Dendritic cell treated with granulocyte-macrophage colony-stimulating factor and Interleukin-4, amounts not matched to agents 40 ng/mL and 50 ng/mL, for 4 days (primary cell): Measurements from ENCODE around the gene FA2H.
A peak's percentile ranks its signal among the peaks of the same experiment; 100 is the strongest.

ENCODE experiments used
- H3K27ac Mint-ChIP-seq: one replicate; pipeline ENCODE4 v1.8.0; 2022; ENCODE audit warnings: mild to moderate bottlenecking, mixed read lengths
- H3K27me3 Mint-ChIP-seq: one replicate; pipeline ENCODE4 v1.8.0; 2022; ENCODE audit warnings: mild to moderate bottlenecking, mixed read lengths
- H3K36me3 Mint-ChIP-seq: one replicate; pipeline ENCODE4 v1.8.0; 2022; ENCODE audit warnings: low read depth, mixed read lengths
- H3K4me1 Mint-ChIP-seq: one replicate; pipeline ENCODE4 v1.8.0; 2022; ENCODE audit warnings: low read depth, mixed read lengths
- H3K4me3 Mint-ChIP-seq: one replicate; pipeline ENCODE4 v1.8.0; 2022; ENCODE audit warnings: mild to moderate bottlenecking, moderate library complexity, mixed read lengths
- H3K9me3 Mint-ChIP-seq: one replicate; pipeline ENCODE4 v1.8.0; 2022; ENCODE audit warnings: mixed read lengths
- intact Hi-C: fragments of 100-400 bp; cut with micrococcal nuclease; formaldehyde crosslinking; loops from one replicate; pipeline ENCODE4 v1.15.0; 2022

Gene FA2H

DNA sequence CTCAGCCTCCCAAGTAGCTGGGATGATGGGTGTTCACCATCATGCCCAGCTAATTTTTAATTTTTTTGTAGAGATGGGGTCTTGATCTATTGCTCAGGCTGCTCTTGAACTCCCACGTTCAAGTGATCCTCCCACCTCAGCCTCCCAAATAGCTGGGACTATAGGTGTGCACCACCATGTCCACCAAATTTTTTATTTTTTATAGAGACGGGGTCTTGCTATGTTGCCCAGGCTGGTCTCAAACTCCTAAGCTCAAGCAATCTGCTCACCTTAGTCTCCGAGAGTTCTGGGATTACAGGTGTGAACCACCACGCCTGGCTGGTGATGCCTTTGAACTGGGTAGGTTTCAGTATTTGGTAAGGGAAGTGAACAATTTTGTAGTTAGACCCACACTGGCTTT, 30.1 kb downstream of the FA2H start:
- Mint-ChIP-seq H3K27me3 (peaks cover 4% of the 10 kb centered on the region), H3K4me3 (no peak overlapping the region), H3K4me1 (peaks cover 37% of the 10 kb centered on the region), H3K9me3 (no peaks in the 10 kb centered on the region), H3K36me3 (no peaks in the 10 kb centered on the region), H3K27ac (no peak overlapping the region)
- intact Hi-C loops, result no loop called here

DNA sequence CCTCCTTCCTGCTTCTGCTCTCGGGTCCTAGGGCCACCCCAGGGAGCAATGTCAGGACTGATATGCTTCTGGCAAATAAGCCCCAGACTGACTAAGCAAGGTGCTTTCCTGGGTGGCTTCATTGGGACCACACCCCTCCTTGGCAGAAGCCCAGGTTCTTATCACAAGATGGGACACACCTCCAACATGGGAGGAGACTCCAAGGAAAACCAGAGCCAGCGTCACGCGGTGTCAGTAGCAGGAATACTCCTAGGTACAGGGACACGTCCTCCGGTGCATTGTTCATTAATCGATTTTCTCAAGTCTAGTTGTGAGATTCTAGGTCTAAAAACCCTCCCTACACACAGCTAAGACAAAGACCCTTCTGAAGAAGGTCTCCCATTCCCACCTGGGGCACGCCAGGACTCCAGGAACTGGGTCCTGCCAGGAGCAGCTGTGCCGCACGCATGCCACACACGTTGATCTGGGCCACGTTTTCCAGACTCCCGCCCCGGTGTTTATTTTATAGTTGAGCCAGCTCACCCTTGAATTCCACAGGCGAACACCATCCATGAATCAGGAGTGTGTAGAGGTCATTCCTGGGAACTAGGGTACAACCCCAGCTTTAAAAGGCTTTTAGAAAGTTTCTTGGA, 30.8 kb downstream of the FA2H start:
- H3K4me1 Mint-ChIP-seq, result peaks cover 37% of the 10 kb centered on the region
- intact Hi-C loops, result no loop called here
- H3K4me3 Mint-ChIP-seq, result no peak overlapping the region
- no peak overlapping the region for H3K27ac Mint-ChIP-seq
- no peaks in the 10 kb centered on the region for H3K36me3 Mint-ChIP-seq
- H3K27me3 Mint-ChIP-seq, result peaks cover 6% of the 10 kb centered on the region
- H3K9me3 Mint-ChIP-seq, result no peaks in the 10 kb centered on the region

DNA sequence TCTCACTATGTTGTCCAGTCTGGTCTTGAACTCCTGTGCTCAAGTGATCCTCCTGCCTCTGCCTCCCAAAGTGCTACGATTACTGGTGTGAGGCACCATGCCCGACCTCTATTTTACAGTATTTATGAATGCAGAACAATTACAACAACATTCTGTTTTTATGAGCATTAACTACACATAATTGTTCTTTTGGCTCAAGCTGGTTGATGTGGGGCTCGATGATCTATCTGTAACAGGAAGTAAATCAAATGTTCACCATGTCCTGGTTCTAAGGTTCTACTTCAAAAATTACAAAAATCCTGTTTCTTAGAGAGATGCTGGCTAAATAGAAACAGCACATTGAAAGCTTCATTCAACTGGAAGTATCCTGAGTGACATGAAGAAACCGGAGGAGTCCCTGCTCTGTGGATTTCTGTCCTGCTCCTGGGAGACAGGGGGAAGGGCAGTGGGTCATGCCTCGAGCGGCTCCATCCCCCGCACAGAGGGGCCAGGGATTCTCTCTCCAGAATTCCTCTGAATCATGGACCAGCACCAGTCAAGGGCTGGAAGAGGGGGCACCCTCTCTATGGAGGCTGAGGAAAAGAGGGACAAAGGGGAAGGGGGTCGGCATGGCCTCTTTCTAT, 31.5 kb downstream of the FA2H start:
- Mint-ChIP-seq H3K4me3 (no peak overlapping the region), H3K36me3 (no peaks in the 10 kb centered on the region), H3K27ac (no peak overlapping the region), H3K27me3 (peaks cover 8% of the 10 kb centered on the region), H3K4me1 (peaks cover 37% of the 10 kb centered on the region), H3K9me3 (no peaks in the 10 kb centered on the region)
- intact Hi-C loops, result no loop called here

DNA sequence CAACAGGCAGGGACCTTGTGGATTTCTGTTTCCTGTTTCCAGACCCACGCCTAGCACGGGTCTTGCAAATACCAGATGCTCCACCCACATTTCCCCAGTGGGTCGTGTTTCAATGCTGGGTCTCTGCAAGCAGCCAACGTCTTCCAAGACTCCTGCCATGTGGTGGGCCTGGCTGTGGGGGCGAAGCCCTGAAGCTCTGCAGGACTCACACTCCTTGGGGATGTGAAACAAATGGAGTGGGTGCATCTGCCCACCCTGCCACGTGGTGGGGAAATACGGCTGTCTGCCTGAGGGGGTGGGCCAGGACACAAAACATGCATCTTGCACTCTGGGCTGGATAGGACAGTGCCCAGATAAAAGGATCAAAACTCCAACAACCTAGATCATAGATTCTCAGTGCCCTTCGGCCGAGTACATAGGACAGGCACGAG, 32.6 kb downstream of the FA2H start:
- intact Hi-C loops, result no loop called here
- Mint-ChIP-seq H3K9me3 (no peaks in the 10 kb centered on the region), H3K27ac (peak overlapping the region; percentile 36), H3K4me3 (no peak overlapping the region), H3K4me1 (peaks cover 42% of the 10 kb centered on the region), H3K36me3 (no peaks in the 10 kb centered on the region), H3K27me3 (peaks cover 17% of the 10 kb centered on the region)

DNA sequence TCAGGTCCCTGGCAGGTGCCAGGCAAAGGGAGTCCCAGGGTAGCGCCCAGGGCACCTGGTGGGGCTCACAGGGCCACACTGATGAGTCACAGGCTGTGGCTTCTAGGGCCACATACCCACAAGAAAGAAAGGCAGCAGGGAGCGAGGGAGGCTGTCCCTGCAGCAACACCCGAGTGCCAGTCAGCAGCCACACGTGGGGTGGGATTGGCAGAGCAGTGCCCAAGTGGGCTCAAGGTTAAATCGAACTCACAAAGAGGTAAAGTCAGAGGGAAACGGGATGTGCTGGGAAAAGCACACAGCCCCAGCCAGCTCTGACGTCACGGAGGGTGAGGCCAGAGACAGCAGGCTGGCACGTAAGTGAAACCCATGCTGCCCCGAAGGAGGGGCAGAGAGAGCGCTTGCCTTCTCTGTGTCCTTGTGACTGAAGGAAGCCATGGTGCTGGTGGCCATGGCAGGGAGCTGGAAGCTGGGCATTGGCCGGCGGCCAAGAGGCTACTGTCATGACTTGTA, 33.8 kb downstream of the FA2H start:
- H3K27ac Mint-ChIP-seq, result no peak overlapping the region

DNA sequence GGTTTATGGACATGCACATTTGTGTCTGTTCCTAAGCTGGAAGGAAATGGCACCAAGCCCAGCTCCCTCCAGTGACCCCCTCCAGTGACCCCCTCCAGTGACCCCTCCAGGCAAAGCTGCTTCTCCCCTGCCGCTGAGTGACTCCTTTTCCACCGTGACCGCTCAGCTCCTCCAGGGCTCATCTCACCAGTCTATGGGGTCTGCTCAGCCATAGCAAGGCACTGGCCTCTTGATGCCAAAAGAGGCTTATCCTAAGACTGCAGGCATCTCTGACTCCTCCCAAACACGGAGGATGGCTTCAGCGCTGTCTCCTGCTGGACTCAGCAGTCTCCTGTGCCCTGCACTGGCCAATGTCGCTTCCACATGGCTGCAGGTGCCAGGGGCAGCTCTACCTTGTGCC, 35.3 kb downstream of the FA2H start:
- peaks cover 15% of the 10 kb centered on the region for H3K27me3 Mint-ChIP-seq

More for the DNA sequence above, 33.8 kb downstream of the FA2H start:
- Mint-ChIP-seq H3K27me3 (peaks cover 15% of the 10 kb centered on the region), H3K4me3 (no peak overlapping the region), H3K36me3 (no peaks in the 10 kb centered on the region), H3K9me3 (no peaks in the 10 kb centered on the region), H3K4me1 (peaks cover 42% of the 10 kb centered on the region)
- intact Hi-C loops, result no loop called here

DNA sequence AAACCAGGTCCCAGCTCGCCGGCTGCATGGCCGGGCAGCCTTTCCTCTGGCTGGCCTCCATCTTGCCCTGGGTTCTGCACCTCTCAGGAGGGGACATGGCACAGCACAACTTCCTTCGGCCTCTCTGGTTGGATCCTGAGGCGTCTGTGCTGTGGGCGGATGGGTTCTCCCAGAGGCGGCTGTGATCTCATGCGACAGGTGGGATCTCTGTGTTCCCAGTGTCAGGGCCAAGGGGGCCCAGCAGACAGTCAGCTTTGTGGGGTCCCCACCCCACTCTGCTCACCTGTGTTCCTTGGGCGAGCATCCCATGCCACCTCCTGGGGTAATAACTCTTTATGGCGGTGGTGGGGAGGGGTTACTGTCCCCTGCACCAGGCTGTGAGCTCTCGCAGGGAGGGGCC, 35.8 kb downstream of the FA2H start:
- Mint-ChIP-seq H3K27me3 (peaks cover 15% of the 10 kb centered on the region), H3K4me1 (peaks cover 40% of the 10 kb centered on the region), H3K36me3 (no peaks in the 10 kb centered on the region), H3K27ac (no peak overlapping the region), H3K9me3 (no peaks in the 10 kb centered on the region), H3K4me3 (no peak overlapping the region)
- intact Hi-C loops, result no loop called here

More for the DNA sequence above, 35.3 kb downstream of the FA2H start:
- H3K9me3 Mint-ChIP-seq, result no peaks in the 10 kb centered on the region
- peaks cover 42% of the 10 kb centered on the region for H3K4me1 Mint-ChIP-seq
- H3K36me3 Mint-ChIP-seq, result no peaks in the 10 kb centered on the region
- intact Hi-C loops, result no loop called here
- H3K27ac Mint-ChIP-seq, result no peak overlapping the region
- H3K4me3 Mint-ChIP-seq, result no peak overlapping the region

DNA sequence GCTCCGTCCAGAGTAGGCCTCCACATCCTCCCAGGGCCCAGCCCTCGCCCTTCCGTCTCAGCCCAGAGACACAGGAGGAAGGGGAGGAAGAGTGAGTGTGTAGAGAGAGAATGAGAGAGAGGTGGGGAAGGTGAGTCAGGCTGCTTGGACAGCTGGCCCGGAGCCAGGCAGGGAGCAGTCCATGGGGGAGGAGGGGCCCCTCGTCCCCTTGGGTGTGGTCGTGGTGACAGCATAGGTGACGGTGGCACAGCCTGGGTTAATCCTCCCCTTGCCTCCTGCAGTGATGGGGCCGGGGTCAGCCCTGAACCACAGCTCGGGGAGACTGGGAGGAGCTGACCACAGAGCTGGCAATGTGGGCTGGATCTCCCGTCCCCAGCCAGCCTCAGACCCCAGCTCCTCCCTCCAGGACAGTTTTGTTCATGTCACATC, 36.5 kb downstream of the FA2H start:
- Mint-ChIP-seq H3K36me3 (no peaks in the 10 kb centered on the region), H3K27me3 (peaks cover 15% of the 10 kb centered on the region), H3K4me1 (peaks cover 33% of the 10 kb centered on the region), H3K27ac (no peak overlapping the region), H3K9me3 (no peaks in the 10 kb centered on the region), H3K4me3 (no peak overlapping the region)
- intact Hi-C loops, result no loop called here

DNA sequence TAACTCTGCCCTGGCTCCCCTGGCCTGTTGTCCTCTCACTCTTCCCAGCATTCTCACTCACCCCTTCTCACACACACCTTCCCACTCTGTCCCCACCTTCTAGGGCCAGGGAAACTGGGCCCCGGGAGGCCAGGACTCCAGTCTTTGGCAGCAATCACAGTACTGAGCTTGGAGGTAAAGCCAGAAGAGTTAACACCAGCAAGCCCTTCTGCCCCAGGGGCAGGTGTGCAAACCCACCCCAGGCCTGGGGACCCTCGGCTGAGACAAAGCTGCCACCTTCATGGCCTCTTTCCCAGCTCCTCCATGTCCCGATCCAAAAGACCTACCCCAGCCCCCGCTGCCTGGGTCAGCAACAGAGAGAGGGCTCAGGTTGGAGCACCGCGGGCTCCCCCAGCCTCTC, 37.1 kb downstream of the FA2H start:
- Mint-ChIP-seq H3K27me3 (peaks cover 15% of the 10 kb centered on the region), H3K36me3 (no peaks in the 10 kb centered on the region), H3K27ac (no peak overlapping the region), H3K4me1 (peaks cover 27% of the 10 kb centered on the region), H3K4me3 (no peak overlapping the region), H3K9me3 (no peaks in the 10 kb centered on the region)
- intact Hi-C loops, result no loop called here

DNA sequence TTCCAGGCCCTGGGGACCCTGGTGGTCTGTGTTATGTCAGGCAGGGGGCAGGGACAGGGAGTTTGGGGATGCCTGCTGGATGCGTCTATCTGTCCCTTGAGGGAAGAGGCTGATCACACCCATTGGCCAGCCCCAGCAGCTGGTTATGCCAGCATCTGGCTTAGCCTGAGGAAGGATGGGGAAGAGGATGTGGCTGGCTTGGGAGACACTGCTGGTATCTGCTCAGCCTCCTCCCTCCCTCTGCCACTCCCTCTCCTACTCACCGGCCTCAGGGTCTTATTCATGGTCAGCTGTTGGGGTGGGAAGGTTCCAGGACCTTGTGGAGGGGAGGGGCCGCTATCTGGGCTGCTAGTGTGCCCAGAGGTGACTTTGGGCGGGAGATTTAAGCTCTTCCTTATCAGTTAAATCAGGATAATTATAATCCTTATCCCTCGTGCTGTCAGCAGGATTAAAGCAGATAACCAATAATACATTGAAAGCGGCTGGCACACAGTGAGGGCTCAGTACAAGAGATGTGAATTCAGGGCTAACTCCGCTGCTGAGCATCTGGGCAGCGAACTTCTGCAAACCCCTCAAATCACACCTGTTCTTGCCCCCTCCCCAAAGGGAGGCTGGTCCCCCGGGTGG, 38.0 kb downstream of the FA2H start:
- H3K36me3 Mint-ChIP-seq, result no peaks in the 10 kb centered on the region
- no peak overlapping the region for H3K4me3 Mint-ChIP-seq
- peaks cover 18% of the 10 kb centered on the region for H3K4me1 Mint-ChIP-seq
- no peak overlapping the region for H3K27ac Mint-ChIP-seq
- H3K9me3 Mint-ChIP-seq, result no peaks in the 10 kb centered on the region
- intact Hi-C loops, result no loop called here
- H3K27me3 Mint-ChIP-seq, result peaks cover 15% of the 10 kb centered on the region

DNA sequence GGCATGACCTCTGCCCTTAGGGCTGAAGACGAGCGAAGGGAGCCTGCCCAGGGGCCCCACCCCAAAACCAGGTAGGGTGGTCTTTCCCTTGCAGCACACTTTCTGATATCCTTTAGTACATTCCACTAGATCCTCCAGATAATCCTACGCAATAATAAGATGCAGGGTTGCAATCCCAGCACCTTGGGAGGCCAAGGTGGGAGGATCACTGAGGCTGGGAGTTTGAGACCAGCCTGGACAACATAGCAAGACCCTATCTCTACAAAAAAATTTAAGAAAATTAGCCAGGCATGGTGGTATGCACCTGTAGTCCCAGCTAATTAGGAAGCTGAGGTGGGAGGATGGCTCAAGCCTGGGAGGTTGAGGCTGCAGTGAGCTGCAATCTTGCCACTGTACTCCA, 39.1 kb downstream of the FA2H start:
- H3K27ac Mint-ChIP-seq, result no peak overlapping the region
- H3K9me3 Mint-ChIP-seq, result no peaks in the 10 kb centered on the region
- H3K36me3 Mint-ChIP-seq, result no peaks in the 10 kb centered on the region
- no peak overlapping the region for H3K4me3 Mint-ChIP-seq
- H3K27me3 Mint-ChIP-seq, result peaks cover 17% of the 10 kb centered on the region
- intact Hi-C loops, result no loop called here
- H3K4me1 Mint-ChIP-seq, result peaks cover 11% of the 10 kb centered on the region

DNA sequence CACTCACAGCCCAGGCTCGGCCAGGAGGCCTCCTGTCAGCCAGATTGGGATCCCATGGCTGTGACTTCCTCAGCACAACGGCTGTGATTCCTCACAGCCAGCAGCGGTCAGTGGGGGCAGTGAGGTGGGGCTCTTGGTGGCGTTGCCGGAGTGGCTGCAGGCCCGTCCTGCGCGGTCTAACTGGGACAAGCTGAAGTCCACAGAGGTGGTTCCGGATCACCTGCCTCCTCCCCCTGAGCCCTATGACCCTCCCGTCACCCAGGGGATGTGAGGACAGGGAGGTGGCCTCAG, 39.5 kb downstream of the FA2H start:
- peaks cover 14% of the 10 kb centered on the region for H3K4me1 Mint-ChIP-seq
- H3K36me3 Mint-ChIP-seq, result no peaks in the 10 kb centered on the region
- no peak overlapping the region for H3K27ac Mint-ChIP-seq
- intact Hi-C loops, result no loop called here
- no peaks in the 10 kb centered on the region for H3K9me3 Mint-ChIP-seq
- no peak overlapping the region for H3K4me3 Mint-ChIP-seq
- H3K27me3 Mint-ChIP-seq, result peaks cover 19% of the 10 kb centered on the region

DNA sequence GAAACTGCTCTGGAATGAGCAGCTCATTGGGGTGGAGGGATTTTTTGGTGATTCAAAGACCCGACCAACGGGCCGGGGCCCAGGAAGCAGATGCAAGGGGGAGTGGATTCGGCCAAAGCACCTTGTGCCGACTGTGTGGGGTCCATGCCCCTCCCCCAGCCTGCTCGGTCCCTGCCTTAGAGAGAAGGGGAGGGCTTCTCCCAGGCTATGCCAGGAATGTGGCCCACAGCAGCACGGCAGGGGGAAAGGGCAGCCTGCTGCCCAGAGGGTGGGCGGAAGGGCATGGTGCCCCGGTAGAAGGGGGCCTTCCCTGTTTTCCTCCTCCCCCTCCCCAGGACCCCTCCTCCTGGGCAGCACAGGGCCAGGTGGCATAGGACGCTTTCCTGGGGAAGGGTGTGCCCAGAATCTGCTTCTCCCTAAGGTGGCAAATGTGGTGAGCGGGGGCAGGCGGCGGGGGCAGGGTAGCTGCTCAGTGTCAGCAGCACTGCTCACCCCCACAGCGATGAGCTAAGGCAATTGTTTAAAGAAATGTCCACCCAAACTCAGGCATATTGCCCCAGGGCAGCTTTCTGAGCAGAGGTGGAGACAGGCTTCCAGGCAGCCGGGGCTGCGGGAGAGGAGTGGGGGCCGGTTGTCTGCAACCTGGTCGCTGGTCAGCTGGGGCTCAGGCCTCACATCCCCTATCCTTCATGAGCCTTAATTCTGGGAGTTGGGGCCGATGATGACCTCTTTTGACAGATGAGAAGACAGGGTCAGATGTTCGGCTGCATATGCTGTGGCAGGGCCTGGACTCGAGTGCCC, 40.1 kb downstream of the FA2H start:
- H3K9me3 Mint-ChIP-seq, result no peaks in the 10 kb centered on the region
- no peak overlapping the region for H3K27ac Mint-ChIP-seq
- intact Hi-C loops, result no loop called here
- H3K4me1 Mint-ChIP-seq, result peaks cover 9% of the 10 kb centered on the region
- H3K36me3 Mint-ChIP-seq, result no peaks in the 10 kb centered on the region
- no peak overlapping the region for H3K4me3 Mint-ChIP-seq
- H3K27me3 Mint-ChIP-seq, result peaks cover 19% of the 10 kb centered on the region

DNA sequence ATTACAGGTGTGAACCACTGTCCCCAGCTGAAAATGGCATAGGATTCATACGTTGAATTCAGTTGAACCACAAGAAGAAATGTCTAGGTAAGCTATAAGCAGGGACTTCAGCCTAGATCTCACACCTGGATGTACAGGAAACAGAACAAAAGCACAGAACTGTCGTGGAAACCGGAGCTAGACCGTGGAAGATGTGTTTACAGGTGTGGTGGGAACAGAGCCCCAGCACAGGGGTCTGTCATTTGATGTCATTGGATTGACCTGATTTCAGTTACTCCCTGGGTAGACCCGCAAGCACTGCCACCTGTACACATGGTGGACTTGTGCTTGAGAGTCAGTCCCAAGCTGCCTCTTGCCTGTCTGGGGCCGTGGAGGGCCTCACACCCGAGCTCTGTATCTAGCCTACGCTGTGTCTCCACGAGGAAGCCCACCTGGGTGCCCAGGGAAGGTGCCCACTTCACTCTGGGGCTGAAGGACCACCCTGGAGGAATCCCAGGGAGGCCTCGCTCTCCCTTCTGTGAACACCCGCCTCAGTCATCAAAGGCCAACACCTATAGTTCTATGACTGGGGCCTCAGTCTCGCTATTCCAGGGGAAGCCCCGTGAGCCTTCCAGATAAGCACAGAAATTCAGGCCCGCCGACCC, 41.8 kb downstream of the FA2H start:
- intact Hi-C loops, result no loop called here
- H3K9me3 Mint-ChIP-seq, result no peaks in the 10 kb centered on the region
- H3K36me3 Mint-ChIP-seq, result no peaks in the 10 kb centered on the region
- H3K27me3 Mint-ChIP-seq, result peaks cover 14% of the 10 kb centered on the region
- H3K4me3 Mint-ChIP-seq, result no peak overlapping the region
- peaks cover 6% of the 10 kb centered on the region for H3K4me1 Mint-ChIP-seq
- H3K27ac Mint-ChIP-seq, result no peak overlapping the region
